HG02981 (cell line): Measurements from ENCODE around the gene FMO5.
"Not testable (repeated sequence)": the region's sequence is repeated elsewhere in the genome, so short reads cannot be mapped to it uniquely, and the experiment has no call there.

Experiments used
- ATAC-seq: cut with Tn5 transposase; IDR thresholded peaks from one replicate; pipeline ENCODE4 v1.9.1; 2021; ENCODE audit warnings: mild to moderate bottlenecking, moderate library complexity; ENCODE audit not compliant: unreplicated experiment

Gene FMO5

DNA sequence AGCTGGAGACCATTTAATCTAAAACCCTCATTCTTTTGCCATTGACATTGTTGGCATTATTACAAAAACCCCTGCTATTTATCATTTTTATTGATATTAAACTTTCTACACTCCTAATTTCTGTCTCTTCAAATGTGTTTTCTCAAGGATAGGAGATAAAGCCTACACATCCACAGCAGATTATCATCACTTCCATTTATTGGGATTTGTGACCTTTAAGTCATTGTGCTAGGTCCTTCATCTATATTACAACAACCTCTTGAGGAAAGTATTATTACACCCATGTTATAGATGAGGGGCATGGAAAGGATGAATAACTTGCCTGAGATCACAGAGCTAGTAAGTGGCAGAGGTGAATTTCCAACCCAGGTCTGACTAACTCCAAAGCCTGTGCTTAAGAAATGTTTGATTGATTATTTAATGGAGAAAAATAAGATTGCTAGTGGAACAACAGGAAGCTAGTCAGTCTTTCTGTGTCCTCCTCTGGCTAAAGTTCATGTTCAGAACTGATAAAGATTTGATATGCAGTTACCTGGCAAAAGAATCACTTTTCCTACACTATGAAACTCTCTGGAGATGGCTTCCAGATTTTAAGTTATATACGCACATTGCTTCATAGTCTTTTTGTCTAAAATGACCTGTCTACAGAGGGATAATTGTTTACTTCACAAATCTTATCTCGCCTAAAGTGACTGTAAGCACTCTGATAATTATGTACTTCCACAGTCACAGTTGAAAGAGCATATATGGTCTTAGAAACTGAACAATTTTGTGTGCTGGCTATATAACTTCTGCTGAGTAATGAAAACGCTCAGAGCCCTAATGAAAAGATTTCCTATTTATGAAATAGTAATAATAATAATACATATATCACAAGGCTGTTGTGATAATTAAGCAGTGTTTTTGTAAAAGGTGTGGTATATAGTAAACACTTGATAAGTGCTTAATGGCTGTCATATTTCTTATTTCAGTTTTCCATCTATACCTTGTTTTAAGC lies 15.0 kb downstream of the FMO5 start:
- ATAC-seq = no peak

DNA sequence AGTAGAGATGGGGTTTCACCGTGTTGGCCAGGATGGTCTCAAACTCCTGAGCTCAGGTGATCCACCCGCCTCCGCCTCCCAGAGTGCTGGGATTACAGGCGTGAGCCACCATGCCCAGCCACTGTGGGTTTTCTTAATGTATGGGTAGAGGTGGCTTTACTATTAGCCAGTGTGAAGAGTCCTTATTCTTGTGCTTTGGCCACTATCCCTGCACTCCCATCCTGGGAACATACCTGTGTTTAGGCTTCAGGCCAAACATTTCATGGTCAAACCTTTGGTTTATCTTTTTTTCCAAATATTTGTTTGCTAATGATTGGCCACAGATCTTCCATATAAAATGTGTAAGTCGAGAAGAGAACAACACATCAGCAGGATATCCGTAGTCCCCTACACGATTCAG lies 16.5 kb downstream of the FMO5 start:
- no peak for ATAC-seq

DNA sequence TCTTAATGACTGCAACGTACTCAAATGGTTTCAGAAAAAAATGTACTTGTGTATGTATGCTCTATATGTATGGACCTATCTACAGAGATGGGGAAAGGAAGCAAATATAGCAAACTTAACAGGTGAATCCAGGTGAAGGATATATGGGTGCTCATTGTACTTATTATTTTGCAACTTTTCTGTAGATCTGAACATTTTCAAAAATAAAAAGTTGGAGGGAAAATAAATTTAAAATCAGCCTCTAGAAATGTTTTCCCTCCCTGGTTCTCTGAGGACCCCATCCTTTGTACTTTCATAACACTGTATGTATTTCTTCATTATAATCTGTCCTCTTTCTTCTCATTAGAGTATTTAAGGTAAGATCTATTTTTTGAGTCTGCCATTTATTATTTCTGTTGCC lies 17.9 kb downstream of the FMO5 start:
- no peak for ATAC-seq

DNA sequence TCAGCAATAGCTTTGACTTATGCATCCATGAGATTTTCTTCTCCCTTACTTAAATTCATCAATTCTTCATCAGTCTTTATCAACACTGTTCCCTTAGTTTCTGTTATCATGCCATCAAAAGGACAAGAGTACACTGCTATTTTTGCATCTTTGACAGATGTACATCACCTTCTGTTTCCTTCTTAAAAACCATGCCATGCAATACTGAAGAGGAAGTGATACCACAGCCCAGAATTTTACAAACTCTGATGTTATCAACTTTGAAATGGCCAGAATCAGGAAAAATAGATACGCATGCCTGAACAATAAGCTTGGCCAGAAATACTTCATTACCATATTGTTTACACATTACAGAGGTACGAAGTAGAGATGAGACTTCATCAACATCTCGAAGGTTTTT lies 21.1 kb downstream of the FMO5 start:
- ATAC-seq = no peak

DNA sequence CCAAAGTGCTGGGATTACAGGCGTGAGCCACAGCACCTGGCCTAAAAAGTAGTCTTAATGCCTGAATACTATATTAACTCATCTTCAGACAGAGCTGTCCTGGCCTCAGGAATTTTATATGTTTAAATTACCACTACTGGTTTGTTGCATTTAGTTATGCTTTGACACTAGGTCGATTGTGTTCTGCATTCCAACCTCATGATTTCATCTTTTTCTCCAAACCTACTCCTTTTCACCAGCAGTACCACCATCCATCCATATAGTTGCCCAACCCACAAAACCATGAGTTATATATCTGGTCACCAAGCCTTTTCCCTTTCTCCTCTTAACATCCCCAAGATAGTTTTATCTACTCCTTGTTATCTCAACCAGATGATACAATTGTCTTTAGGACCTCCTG lies 22.6 kb downstream of the FMO5 start:
- ATAC-seq = no peak

DNA sequence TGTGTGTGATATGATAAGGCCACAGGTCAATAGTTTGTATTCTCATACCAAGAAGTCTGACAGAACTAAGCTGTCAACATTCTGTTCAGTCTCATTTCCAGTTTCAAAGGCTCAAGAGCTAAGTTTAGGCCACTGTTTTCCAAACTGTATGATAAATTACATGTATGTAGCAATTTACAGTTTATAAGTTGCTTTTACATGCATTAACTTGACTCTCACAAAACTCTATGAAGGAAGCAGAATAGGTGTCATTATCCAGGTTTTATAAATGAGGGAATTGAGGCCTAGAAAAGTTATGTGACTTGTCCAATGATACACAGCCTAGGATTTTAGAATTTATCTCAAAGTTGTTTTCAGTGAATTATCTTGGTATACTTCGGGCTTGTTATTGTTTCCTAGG lies 23.4 kb downstream of the FMO5 start:
- ATAC-seq = no peak

DNA sequence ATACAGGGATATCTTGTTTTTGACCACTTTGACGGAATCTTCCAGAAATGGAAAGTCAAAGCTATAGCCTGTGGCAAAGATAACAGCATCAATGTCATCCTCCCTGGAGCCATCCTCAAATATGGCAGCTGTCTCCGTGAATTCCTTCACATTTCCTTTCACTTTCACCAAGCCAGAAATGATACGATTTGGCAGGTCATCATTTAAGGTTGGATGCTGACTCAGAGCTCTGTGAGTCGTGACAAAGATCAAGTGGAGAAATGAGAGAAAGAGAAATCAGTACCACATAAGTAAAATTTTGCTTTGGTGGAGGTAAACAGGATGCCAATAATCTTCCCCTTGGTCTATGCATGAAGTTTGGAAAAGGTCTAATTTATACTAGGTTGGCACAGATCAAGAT lies 23.9 kb downstream of the FMO5 start:
- ATAC-seq = no peak

DNA sequence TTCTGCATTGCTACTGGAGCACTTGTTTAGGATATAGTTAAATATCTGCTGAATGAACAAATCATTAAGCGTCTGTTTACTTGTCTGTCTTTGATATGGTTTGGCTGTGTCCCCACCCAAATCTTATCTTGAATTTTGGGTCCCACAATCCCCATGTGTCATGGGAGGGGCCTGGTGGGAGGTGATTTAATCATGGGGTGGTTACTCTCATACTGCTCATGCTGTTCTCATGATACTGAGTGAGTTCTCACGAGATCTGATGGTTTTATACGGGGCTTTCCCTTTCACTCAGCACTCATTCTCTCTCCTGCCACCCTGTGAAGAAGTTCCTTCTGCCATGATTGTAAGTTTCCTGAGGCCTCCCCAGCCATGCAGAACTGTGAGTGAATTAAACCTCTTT lies 27.8 kb downstream of the FMO5 start:
- not testable (repeated sequence) for ATAC-seq

DNA sequence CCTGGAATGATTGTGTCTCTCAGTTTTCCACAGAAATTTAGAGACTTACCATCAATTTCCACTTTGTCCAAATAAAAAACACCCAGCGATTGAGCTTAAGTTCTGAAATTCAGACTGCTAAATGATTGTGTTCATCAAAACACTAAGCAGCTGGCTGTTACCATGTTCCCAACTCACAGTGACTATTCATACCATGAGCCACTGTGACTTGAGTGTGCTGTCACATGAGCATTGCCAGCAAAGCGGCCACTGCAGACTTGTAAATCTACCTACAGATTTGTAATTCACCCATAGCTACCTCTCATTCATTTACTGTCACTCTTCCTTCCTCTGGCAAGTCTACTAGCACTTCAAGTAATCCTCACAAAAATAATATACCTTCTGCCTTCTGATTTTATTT lies 35.6 kb downstream of the FMO5 start:
- ATAC-seq = no peak

DNA sequence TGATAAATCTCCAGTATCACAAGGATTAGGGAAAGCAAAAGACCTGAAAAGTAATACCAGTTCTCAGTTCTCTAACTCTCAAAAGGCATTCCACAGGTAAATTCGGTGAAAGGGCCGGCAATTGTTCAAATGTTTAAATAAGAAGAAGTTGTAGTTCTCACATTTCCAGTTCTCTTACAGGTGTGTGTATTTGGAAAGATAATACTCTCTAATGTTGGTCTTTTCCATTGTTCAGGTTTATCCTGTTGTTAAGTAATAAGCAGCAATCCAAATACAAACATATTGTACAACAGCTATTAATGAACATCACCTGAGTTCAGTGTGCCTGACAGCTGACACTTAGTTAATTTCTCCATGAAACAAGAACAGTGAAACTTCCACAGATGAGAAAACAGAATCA lies 39.7 kb downstream of the FMO5 start:
- no peak for ATAC-seq

DNA sequence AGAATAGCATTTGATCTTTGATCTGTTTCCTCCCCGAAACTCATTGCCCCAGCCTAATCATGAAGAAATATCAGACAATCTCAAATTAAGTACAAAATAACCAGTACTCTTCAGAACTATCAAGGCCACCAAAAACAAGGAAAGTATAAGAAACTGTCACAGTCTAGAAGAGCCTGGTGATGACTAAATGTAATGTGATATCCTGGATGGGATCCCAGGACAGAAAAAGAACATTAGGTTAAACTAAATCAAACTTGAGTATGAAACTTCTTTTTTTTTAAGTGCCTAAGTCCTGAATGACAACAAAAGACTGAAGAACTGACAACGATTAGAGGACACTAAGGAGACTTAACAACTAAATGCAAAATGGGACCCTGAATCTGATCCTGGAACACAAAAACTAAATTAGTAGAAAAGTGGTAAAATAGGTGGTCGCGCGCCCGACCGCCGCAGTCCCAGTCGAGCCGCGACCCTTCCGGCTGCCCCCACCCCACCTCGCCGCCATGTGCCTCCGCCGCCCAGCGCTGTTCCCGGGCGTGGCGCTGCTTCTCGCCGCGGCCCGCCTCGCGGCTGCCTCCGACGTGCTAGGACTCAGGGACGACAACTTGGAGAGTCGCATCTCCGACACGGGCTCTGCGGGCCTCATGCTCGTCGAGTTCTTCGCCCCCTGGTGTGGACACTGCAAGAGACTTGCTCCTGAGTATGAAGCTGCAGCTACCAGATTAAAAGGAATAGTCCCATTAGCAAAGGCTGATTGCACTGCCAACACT lies 47.3 kb downstream of the FMO5 start:
- ATAC-seq = no peak

DNA sequence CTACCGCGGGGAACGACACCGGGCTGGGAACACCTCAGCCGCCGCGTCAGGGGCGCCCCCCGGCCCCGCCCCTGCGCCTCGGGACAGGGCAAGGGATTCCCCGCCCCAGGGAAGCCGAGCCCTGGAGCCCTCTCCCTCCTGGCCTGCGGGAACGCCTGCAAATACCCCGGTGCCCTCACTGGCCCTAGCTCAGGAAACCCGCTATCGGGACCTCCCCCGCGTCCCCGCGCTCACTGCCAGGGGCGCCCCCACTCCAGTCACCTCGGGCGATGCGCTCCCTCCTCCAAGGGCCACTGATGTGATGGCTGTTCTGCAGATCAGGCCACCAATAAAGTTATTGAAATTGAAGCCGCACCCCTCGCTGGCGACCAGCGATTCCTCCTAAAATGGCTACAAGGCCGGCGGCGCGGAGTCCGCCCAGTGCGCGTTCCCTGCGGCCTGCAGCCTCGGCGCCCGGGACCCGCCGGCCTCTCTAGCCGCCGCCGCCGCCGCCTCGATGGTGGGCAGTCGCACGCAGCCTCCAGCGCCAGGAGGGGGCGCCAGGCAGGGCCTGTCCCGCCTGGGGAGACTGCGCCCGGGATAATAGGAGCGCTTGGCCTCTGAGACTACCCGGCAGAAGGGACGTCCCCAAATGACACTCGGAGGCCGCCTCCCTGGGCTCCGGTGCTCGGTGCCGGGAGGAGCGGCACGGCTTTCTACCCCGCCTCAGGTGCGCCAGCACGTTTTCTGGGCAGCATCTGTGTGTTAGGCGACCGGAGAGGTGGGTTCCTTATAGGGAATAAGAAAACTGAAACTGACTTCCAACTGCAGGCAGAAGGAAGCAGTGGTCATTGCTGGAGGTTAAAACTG lies 52.7 kb downstream of the FMO5 start, which contains the start of gene PRKAB2:
TSS of gene PRKAB2 (minus strand) at position 303 of the 849 bp plus-strand sequence. CDS start 326 bp downstream, outside the sequence.
- peak; percentile 93 for ATAC-seq

DNA sequence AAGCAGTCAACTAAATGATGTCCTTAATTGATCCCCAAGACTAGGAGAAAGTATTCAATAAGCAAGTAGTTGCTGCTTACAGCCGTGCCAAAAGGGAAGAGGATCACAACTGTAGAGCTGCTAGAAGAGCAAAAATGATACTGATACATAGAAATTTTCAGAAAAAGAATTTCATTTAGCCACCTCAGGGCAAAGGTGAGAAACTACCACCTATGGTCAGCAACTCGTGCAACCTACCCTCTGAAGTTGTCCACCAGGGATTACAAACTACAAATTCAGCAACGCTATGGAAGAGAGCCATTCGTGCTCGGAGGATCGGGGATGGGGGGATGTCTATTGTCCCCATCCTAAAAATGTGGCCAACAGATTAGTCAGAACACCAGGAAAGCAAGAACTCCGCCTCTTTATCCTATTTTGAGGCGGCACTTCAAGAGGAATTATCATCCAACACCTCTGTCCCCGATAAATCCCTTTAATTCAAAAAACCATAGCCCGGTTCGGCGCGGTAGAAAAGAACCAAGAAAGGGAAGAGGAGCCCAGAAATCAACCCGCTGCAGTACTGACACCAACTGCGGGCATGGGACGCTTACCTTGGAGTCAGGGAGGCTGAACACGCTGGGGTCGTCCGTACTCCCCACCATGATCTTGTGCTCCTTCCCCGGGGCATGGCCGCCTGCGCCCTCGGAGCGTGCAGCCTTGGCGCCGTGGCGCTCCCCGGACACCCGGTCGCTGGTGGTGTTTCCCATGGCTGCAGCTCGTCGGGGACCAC lies 53.6 kb downstream of the FMO5 start:
- no peak for ATAC-seq

DNA sequence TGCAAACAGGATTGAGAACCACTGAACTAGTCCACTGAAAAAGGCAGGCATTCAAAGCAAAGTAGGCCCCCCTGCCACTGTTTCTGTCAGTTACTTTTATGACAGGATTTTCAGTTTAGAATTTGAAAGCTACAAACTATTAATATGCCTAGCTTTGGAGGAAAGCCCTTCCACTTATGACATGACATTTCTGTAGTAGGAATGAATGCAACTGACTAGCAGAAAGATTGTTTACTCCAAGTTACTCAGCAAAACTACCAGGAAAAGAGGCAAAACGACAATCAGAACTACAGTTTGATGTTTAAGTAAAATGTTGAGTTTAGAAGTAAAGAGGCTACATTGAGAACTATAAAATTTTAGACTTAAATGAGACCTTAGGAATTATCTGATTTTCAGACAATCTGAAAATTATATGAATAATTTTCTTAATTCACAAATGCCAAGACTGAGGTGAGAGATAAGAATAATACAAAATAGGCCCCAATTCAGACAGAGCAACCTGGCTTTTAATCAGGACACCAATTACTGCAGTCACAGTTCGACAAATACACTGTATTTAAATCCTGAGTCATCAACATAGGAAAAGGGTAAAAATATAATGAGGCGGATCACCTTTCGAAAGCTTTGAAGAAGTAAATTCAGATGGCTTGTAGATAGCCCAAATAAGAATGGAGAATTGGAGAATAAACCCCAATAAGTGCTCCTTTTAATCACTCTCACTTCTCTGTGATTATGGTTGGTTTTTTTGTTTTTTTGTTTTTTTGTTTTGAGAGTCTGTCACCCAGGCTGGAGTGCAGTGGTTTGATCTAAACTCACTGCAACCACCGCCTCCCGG lies 55.1 kb downstream of the FMO5 start:
- ATAC-seq = no peak

DNA sequence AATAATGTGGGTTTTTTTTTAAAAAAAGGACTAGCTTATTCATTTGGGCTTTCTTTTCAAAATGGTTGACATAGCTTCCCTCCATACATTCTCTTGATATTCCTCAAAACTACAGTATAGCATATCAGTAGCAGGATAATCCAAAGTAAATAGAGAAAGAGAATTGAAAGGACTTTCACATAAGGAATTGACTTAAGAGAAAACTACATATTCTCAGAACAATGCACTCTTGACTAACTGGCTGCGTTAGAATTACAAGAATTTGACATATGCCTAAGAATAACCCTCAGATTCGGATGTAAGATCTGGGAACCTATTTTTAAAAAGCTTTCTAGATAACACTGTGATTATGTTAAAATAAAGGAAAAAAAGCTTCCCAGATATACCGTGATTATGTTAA lies 56.0 kb downstream of the FMO5 start:
- no peak for ATAC-seq

DNA sequence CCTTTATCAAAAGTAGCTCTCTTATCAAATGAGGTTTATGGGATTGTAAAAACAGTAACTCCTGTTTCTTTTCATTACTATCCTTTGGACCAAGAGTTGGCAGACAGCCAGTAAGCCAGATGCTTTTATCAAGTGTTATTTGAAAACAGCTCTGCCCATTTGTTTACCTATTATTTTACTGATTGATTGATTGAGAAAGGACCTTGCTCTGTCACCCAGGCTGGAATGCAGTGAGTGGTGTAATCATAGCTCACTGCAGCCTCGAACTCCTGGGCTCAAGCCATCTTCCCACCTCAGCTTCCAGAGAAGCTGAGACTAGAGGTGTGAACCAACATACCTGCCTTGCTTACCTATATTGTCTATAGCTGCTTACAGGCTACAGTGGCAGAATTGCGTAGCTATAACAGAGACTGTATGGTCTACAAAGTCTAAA lies 56.5 kb downstream of the FMO5 start:
- ATAC-seq = no peak

DNA sequence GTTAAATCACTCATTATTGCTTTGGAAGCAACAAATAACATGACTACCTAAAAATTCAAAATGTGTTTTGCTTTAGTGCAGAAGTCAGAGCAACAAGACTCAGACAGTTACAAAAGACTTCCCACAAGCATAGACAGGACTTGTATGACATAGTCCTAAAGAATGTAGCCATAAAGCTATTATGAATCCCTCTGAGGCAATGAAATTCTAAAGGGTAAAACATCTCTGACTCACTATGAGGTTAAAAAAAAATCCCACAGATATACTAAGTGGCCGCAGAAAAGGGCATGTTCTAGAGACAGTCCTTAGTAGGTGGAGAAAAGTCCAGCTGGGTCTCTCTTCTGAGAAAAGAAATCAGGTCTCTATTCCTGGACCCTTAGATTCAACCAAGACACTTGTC lies 57.8 kb downstream of the FMO5 start:
- ATAC-seq = no peak

DNA sequence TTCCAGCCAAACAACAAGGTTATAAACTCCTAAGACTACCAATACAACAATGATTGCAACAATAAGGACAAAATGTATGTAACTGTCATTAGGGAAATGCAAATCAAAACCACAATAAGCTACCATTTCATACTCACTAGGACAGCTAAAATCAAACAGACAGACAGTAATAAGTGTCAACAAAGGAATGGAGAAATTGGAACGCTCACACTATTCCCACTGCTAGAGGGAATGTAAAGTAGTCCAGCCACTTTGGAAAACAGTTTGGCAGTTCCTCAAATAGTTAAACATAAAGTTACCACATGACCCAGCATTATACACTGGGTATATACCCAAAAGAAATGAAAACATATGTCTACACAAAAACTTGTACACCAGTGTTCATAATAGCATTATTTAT lies 62.1 kb downstream of the FMO5 start:
- ATAC-seq = no peak

DNA sequence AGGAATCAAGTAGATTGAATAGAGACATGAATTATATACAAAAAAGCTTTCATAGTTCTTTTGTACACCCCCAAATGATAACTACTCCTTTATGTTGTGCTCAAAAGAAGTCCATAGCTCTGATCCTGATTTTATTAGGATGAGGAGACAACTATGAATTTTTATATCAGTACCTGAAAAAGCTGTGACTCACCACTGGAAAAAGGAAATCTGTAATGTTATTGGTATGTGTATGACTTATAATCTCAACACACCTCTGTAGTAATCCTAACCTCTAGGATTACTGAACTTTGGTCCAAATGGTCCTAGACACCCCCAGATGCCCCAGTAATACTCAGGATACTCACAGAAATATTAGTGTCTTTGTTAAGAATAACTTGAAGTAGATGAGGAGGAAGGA lies 63.0 kb downstream of the FMO5 start:
- ATAC-seq = no peak
